ENCODE data around the gene BEND3. TPM values are rescaled to one million over a fixed set of nuclear protein-coding genes. Genes with fewer than 3 reads are reported as not detected.

Gene BEND3
- polyA plus RNA-seq, 1 donor from 2014 or later: 5.7 TPM

- Histone ChIP-seq H3F3A (ENCODE audit: insufficient read depth, low read length, poor library complexity, severe bottlenecking) (no peaks in the 10 kb centered on the region), H3K27ac (ENCODE audit: low read length) (no peak overlapping the region), H3K9me3 (ENCODE audit: low read length) (no peaks in the 10 kb centered on the region), H3K4me2 (ENCODE audit: low read length) (no peak overlapping the region), H4K20me1 (ENCODE audit: insufficient read depth) (no peaks in the 10 kb centered on the region), H3K9me2 (ENCODE audit: insufficient read depth, low read length) (no peaks in the 10 kb centered on the region), H2AFZ (ENCODE audit: low read depth, low read length) (no peak overlapping the region), H3K9ac (ENCODE audit: low read length) (no peak overlapping the region), H3K36me3 (ENCODE audit: insufficient read depth, low read length) (no peaks in the 10 kb centered on the region), H3K27me3 (ENCODE audit: insufficient read depth, low read depth, low read length) (no peaks in the 10 kb centered on the region), H3K79me2 (replicated peaks; ENCODE audit: insufficient read depth, low read length) (no peaks in the 10 kb centered on the region), H3K4me3 (ENCODE audit: low read length) (no peak overlapping the region)
- TF ChIP-seq, protein P1, sequence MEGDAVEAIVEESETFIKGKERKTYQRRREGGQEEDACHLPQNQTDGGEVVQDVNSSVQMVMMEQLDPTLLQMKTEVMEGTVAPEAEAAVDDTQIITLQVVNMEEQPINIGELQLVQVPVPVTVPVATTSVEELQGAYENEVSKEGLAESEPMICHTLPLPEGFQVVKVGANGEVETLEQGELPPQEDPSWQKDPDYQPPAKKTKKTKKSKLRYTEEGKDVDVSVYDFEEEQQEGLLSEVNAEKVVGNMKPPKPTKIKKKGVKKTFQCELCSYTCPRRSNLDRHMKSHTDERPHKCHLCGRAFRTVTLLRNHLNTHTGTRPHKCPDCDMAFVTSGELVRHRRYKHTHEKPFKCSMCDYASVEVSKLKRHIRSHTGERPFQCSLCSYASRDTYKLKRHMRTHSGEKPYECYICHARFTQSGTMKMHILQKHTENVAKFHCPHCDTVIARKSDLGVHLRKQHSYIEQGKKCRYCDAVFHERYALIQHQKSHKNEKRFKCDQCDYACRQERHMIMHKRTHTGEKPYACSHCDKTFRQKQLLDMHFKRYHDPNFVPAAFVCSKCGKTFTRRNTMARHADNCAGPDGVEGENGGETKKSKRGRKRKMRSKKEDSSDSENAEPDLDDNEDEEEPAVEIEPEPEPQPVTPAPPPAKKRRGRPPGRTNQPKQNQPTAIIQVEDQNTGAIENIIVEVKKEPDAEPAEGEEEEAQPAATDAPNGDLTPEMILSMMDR (IDR thresholded peaks at IDR 0.05; ENCODE audit: poor library complexity, severe bottlenecking): no peak
- TF ChIP-seq REST (IDR thresholded peaks at IDR 0.05; ENCODE audit: borderline replicate concordance) (no peak), POLR2AphosphoS5 (IDR thresholded peaks at IDR 0.05) (no peak), MXI1 (conservative IDR thresholded peaks at IDR 0.05; ENCODE audit: poor library complexity, severe bottlenecking) (no peak), RAD21 (conservative IDR thresholded peaks at IDR 0.05) (no peak), TAF1 (IDR thresholded peaks at IDR 0.05; ENCODE audit: low read depth) (no peak), EZH2 (IDR thresholded peaks at IDR 0.05; ENCODE audit: borderline replicate concordance, insufficient read depth, low read length, poor library complexity, severe bottlenecking) (no peak), EP300 (conservative IDR thresholded peaks at IDR 0.05; ENCODE audit: poor library complexity, severe bottlenecking) (no peak), SMC3 (conservative IDR thresholded peaks at IDR 0.05; ENCODE audit: poor library complexity) (no peak)
These were observed 52.6 kb downstream of the BEND3 start for GRCh38 chr6:107062691-107063090.

GRCh38 chr6:107061125-107062020 is 53.9 kb downstream of the BEND3 start:
- Histone ChIP-seq H4K20me1 (ENCODE audit: insufficient read depth) (no peaks in the 10 kb centered on the region), H3K27me3 (ENCODE audit: insufficient read depth, low read depth, low read length) (no peaks in the 10 kb centered on the region), H3K9ac (ENCODE audit: low read length) (no peak overlapping the region), H3F3A (ENCODE audit: insufficient read depth, low read length, poor library complexity, severe bottlenecking) (no peaks in the 10 kb centered on the region), H3K27ac (ENCODE audit: low read length) (no peak overlapping the region), H3K4me2 (ENCODE audit: low read length) (no peak overlapping the region), H3K9me3 (ENCODE audit: low read length) (no peaks in the 10 kb centered on the region), H3K4me3 (ENCODE audit: low read length) (no peak overlapping the region), H3K36me3 (ENCODE audit: insufficient read depth, low read length) (no peaks in the 10 kb centered on the region), H3K9me2 (ENCODE audit: insufficient read depth, low read length) (no peaks in the 10 kb centered on the region), H3K79me2 (replicated peaks; ENCODE audit: insufficient read depth, low read length) (no peaks in the 10 kb centered on the region), H2AFZ (ENCODE audit: low read depth, low read length) (no peak overlapping the region)
- TF ChIP-seq POLR2AphosphoS5 (IDR thresholded peaks at IDR 0.05) (no peak), SMC3 (conservative IDR thresholded peaks at IDR 0.05; ENCODE audit: poor library complexity) (no peak), EP300 (conservative IDR thresholded peaks at IDR 0.05; ENCODE audit: poor library complexity, severe bottlenecking) (no peak), EZH2 (IDR thresholded peaks at IDR 0.05; ENCODE audit: borderline replicate concordance, insufficient read depth, low read length, poor library complexity, severe bottlenecking) (no peak), MXI1 (conservative IDR thresholded peaks at IDR 0.05; ENCODE audit: poor library complexity, severe bottlenecking) (no peak), TAF1 (IDR thresholded peaks at IDR 0.05; ENCODE audit: low read depth) (no peak), RAD21 (conservative IDR thresholded peaks at IDR 0.05) (no peak), REST (IDR thresholded peaks at IDR 0.05; ENCODE audit: borderline replicate concordance) (no peak)
- TF ChIP-seq, protein P1 (IDR thresholded peaks at IDR 0.05; ENCODE audit: poor library complexity, severe bottlenecking): no peak
